Measurements from ENCODE around the gene SIM2. TPM values are rescaled to one million over a fixed set of nuclear protein-coding genes. Genes with fewer than 3 reads are reported as not detected.
"Not testable (repeated sequence)": the region's sequence is repeated elsewhere in the genome, so short reads cannot be mapped to it uniquely, and the experiment has no call there.

SIM2 gene
- total RNA-seq: not detected
- not detected for polyA plus RNA-seq
- long read RNA-seq, donor 1: 0 reads
- long read RNA-seq, donor 2, partial matches to known transcripts: 0 of 1 reads
- long read RNA-seq, donor 2, other reads (novel, unspliced or antisense): 1 of 1 reads

- ATAC-seq (ENCODE audit: low FRiP score) (no peak), DNase-seq (peak in 1 of 2 donors; percentile 45)
- no peaks in the 10 kb centered on the region for H3K9me3 ChIP-seq (ENCODE audit: control insufficient read depth, low read length)
- WGBS, 2 donors: 0 to 1% methylated on average over 45 to 70 of the region's 70 CpGs
- H3K4me1 ChIP-seq (ENCODE audit: control insufficient read depth in 1 of 2, insufficient read depth in 2 of 2, low read length in 2 of 2): no peaks in the 10 kb centered on the region
- peaks cover 0 to 1% of the 10 kb centered on the region in 2 donors for H3K27me3 ChIP-seq (ENCODE audit: control insufficient read depth in 1 of 2, insufficient read depth in 2 of 2, low read length in 1 of 2)
- intact Hi-C loops (cut with DNase I): no loop called here
- peak within 1 kb of the TSS; percentile 31 to 56 for H3K4me3 ChIP-seq (ENCODE audit: low read length in 2 of 2)
- H3K27ac ChIP-seq (ENCODE audit: low read depth in 1 of 2, low read length in 2 of 2): no peak within 1 kb of the TSS
- no peaks in the 10 kb centered on the region for H3K36me3 ChIP-seq (ENCODE audit: control insufficient read depth in 1 of 2, insufficient read depth in 2 of 2, low read length in 1 of 2)
Observed at GRCh38 chr21:36698981-36699545, at the start of gene SIM2. Gene SIM2 (plus strand): TSS chr21:36699115. CDS start chr21:36699747, 632 bp downstream.

- ATAC-seq (ENCODE audit: low FRiP score): no peak
Observed at GRCh38 chr21:36654324-36654723, 44.6 kb upstream of the SIM2 start.

GRCh38 chr21:36654796-36655325, 44.1 kb upstream of the SIM2 start:
- no peaks in the 10 kb centered on the region for H3K36me3 ChIP-seq (ENCODE audit: control insufficient read depth in 1 of 2, insufficient read depth in 2 of 2, low read length in 1 of 2)
- 77 to 79% methylated on average over 10 of the region's 10 CpGs for WGBS, 2 donors
- H3K4me3 ChIP-seq (ENCODE audit: low read length in 2 of 2): no peak overlapping the region
- ATAC-seq (ENCODE audit: low FRiP score) (no peak), DNase-seq (no peak)
- peaks cover 3% of the 10 kb centered on the region for H3K9me3 ChIP-seq (ENCODE audit: control insufficient read depth, low read length)
- H3K4me1 ChIP-seq (ENCODE audit: control insufficient read depth in 1 of 2, insufficient read depth in 2 of 2, low read length in 2 of 2): no peaks in the 10 kb centered on the region
- H3K27me3 ChIP-seq (ENCODE audit: control insufficient read depth in 1 of 2, insufficient read depth in 2 of 2, low read length in 1 of 2): no peaks in the 10 kb centered on the region
- intact Hi-C loops (cut with DNase I): no loop called here
- no peak overlapping the region for H3K27ac ChIP-seq (ENCODE audit: low read depth in 1 of 2, low read length in 2 of 2)

More at GRCh38 chr21:36654324-36654723, 44.6 kb upstream of the SIM2 start:
- Histone ChIP-seq H3K4me1 (ENCODE audit: control insufficient read depth in 1 of 2, insufficient read depth in 2 of 2, low read length in 2 of 2) (no peaks in the 10 kb centered on the region), H3K9me3 (ENCODE audit: control insufficient read depth, low read length) (peaks cover 3% of the 10 kb centered on the region), H3K36me3 (ENCODE audit: control insufficient read depth in 1 of 2, insufficient read depth in 2 of 2, low read length in 1 of 2) (no peaks in the 10 kb centered on the region), H3K4me3 (ENCODE audit: low read length in 2 of 2) (no peak overlapping the region), H3K27me3 (ENCODE audit: control insufficient read depth in 1 of 2, insufficient read depth in 2 of 2, low read length in 1 of 2) (no peaks in the 10 kb centered on the region), H3K27ac (ENCODE audit: low read depth in 1 of 2, low read length in 2 of 2) (no peak overlapping the region)
- intact Hi-C loops (cut with DNase I): no loop called here
- WGBS, 2 donors: 52 to 56% methylated on average over 17 of the region's 17 CpGs
- no peak for DNase-seq

- intact Hi-C loops (cut with DNase I): no loop called here
- Histone ChIP-seq H3K36me3 (ENCODE audit: control insufficient read depth in 1 of 2, insufficient read depth in 2 of 2, low read length in 1 of 2) (no peaks in the 10 kb centered on the region), H3K27ac (ENCODE audit: low read depth in 1 of 2, low read length in 2 of 2) (no peak overlapping the region), H3K4me3 (ENCODE audit: low read length in 2 of 2) (no peak overlapping the region), H3K4me1 (ENCODE audit: control insufficient read depth in 1 of 2, insufficient read depth in 2 of 2, low read length in 2 of 2) (no peaks in the 10 kb centered on the region), H3K9me3 (ENCODE audit: control insufficient read depth, low read length) (peaks cover 3% of the 10 kb centered on the region), H3K27me3 (ENCODE audit: control insufficient read depth in 1 of 2, insufficient read depth in 2 of 2, low read length in 1 of 2) (no peaks in the 10 kb centered on the region)
- no peak for ATAC-seq (ENCODE audit: low FRiP score)
- DNase-seq: no peak
- WGBS, 2 donors: 84 to 86% methylated on average over 6 of the region's 6 CpGs
Observed at GRCh38 chr21:36656138-36656537, 42.8 kb upstream of the SIM2 start.

- ATAC-seq (ENCODE audit: low FRiP score); H3K9me3 ChIP-seq (ENCODE audit: control insufficient read depth, low read length); H3K4me1 ChIP-seq (ENCODE audit: control insufficient read depth in 1 of 2, insufficient read depth in 2 of 2, low read length in 2 of 2); DNase-seq; intact Hi-C loops (cut with DNase I); H3K27ac ChIP-seq (ENCODE audit: low read depth in 1 of 2, low read length in 2 of 2); H3K27me3 ChIP-seq (ENCODE audit: control insufficient read depth in 1 of 2, insufficient read depth in 2 of 2, low read length in 1 of 2); H3K36me3 ChIP-seq (ENCODE audit: control insufficient read depth in 1 of 2, insufficient read depth in 2 of 2, low read length in 1 of 2); H3K4me3 ChIP-seq (ENCODE audit: low read length in 2 of 2): not testable (repeated sequence)
- WGBS, 2 donors: 76% methylated on average over 1 of the region's 1 CpG
Observed at GRCh38 chr21:36657290-36657689, 41.6 kb upstream of the SIM2 start.

- H3K27ac ChIP-seq (ENCODE audit: low read depth in 1 of 2, low read length in 2 of 2): no peak overlapping the region
- ATAC-seq (ENCODE audit: low FRiP score): no peak
- no peak overlapping the region for H3K4me3 ChIP-seq (ENCODE audit: low read length in 2 of 2)
- intact Hi-C loops (cut with DNase I): no loop called here
- H3K27me3 ChIP-seq (ENCODE audit: control insufficient read depth in 1 of 2, insufficient read depth in 2 of 2, low read length in 1 of 2): no peaks in the 10 kb centered on the region
- no peaks in the 10 kb centered on the region for H3K36me3 ChIP-seq (ENCODE audit: control insufficient read depth in 1 of 2, insufficient read depth in 2 of 2, low read length in 1 of 2)
- H3K4me1 ChIP-seq (ENCODE audit: control insufficient read depth in 1 of 2, insufficient read depth in 2 of 2, low read length in 2 of 2): no peaks in the 10 kb centered on the region
- H3K9me3 ChIP-seq (ENCODE audit: control insufficient read depth, low read length): peaks cover 3% of the 10 kb centered on the region
- 88 to 91% methylated on average over 4 of the region's 4 CpGs for WGBS, 2 donors
- no peak for DNase-seq
Observed at GRCh38 chr21:36657999-36658398, 40.9 kb upstream of the SIM2 start.

GRCh38 chr21:36658926-36659325, 40.0 kb upstream of the SIM2 start:
- no peaks in the 10 kb centered on the region for H3K4me1 ChIP-seq (ENCODE audit: control insufficient read depth in 1 of 2, insufficient read depth in 2 of 2, low read length in 2 of 2)
- intact Hi-C loops (cut with DNase I): no loop called here
- 77 to 81% methylated on average over 5 of the region's 5 CpGs for WGBS, 2 donors

GRCh38 chr21:36661511-36662309, 37.2 kb upstream of the SIM2 start:
- Histone ChIP-seq H3K9me3 (ENCODE audit: control insufficient read depth, low read length) (peaks cover 3% of the 10 kb centered on the region), H3K4me1 (ENCODE audit: control insufficient read depth in 1 of 2, insufficient read depth in 2 of 2, low read length in 2 of 2) (no peaks in the 10 kb centered on the region), H3K27me3 (ENCODE audit: control insufficient read depth in 1 of 2, insufficient read depth in 2 of 2, low read length in 1 of 2) (no peaks in the 10 kb centered on the region), H3K36me3 (ENCODE audit: control insufficient read depth in 1 of 2, insufficient read depth in 2 of 2, low read length in 1 of 2) (no peaks in the 10 kb centered on the region), H3K27ac (ENCODE audit: low read depth in 1 of 2, low read length in 2 of 2) (no peak overlapping the region), H3K4me3 (ENCODE audit: low read length in 2 of 2) (no peak overlapping the region)
- 32 to 35% methylated on average over 11 of the region's 11 CpGs for WGBS, 2 donors
- intact Hi-C loops (cut with DNase I): no loop called here
- DNase-seq (no peak), ATAC-seq (ENCODE audit: low FRiP score) (no peak)

More at GRCh38 chr21:36658926-36659325, 40.0 kb upstream of the SIM2 start:
- Histone ChIP-seq H3K9me3 (ENCODE audit: control insufficient read depth, low read length) (peaks cover 3% of the 10 kb centered on the region), H3K36me3 (ENCODE audit: control insufficient read depth in 1 of 2, insufficient read depth in 2 of 2, low read length in 1 of 2) (no peaks in the 10 kb centered on the region), H3K27me3 (ENCODE audit: control insufficient read depth in 1 of 2, insufficient read depth in 2 of 2, low read length in 1 of 2) (no peaks in the 10 kb centered on the region), H3K4me3 (ENCODE audit: low read length in 2 of 2) (no peak overlapping the region), H3K27ac (ENCODE audit: low read depth in 1 of 2, low read length in 2 of 2) (no peak overlapping the region)
- no peak for ATAC-seq (ENCODE audit: low FRiP score)
- no peak for DNase-seq
